C4-2B (cell line): ENCODE measurements around the gene CATSPERZ.

Source experiments
- H3K27ac ChIP-seq: fragments of 450-650 bp; 2 replicates; pipeline ENCODE4 v1.5.1; 2017
- ZFX ChIP-seq: fragments of 450-650 bp; IDR thresholded peaks from 2 replicates; pipeline ENCODE4 v1.6.1; 2017
- TF ChIP-seq, protein P1 (sequence below): fragments of 450-650 bp; conservative IDR thresholded peaks from 2 replicates; pipeline ENCODE4 v1.5.1; 2017; ENCODE audit warnings: mild to moderate bottlenecking

The CATSPERZ gene

DNA sequence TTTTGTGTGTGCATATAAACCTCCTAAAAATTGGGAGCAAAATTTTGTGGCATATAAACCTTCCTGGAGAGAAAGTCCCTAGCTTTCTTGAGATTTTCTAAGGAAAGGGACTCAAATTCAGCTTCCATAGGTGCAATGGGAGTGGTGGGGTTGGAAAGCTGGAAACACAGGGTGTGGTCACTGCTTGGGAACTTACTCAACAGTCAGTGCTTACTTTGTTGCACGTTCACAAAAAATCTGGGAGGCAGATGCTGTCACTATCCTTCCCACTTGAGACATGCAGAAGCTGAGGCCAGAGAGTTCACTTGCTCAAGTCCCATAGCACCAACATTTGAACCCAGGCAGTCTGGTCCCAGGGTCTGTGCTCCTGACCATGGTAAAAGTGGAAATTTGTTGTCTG is 3.9 kb upstream of the CATSPERZ start:
- no peak overlapping the region for H3K27ac ChIP-seq
- TF ChIP-seq, protein P1, sequence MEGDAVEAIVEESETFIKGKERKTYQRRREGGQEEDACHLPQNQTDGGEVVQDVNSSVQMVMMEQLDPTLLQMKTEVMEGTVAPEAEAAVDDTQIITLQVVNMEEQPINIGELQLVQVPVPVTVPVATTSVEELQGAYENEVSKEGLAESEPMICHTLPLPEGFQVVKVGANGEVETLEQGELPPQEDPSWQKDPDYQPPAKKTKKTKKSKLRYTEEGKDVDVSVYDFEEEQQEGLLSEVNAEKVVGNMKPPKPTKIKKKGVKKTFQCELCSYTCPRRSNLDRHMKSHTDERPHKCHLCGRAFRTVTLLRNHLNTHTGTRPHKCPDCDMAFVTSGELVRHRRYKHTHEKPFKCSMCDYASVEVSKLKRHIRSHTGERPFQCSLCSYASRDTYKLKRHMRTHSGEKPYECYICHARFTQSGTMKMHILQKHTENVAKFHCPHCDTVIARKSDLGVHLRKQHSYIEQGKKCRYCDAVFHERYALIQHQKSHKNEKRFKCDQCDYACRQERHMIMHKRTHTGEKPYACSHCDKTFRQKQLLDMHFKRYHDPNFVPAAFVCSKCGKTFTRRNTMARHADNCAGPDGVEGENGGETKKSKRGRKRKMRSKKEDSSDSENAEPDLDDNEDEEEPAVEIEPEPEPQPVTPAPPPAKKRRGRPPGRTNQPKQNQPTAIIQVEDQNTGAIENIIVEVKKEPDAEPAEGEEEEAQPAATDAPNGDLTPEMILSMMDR, result no peak
- no peak for TF ChIP-seq ZFX

DNA sequence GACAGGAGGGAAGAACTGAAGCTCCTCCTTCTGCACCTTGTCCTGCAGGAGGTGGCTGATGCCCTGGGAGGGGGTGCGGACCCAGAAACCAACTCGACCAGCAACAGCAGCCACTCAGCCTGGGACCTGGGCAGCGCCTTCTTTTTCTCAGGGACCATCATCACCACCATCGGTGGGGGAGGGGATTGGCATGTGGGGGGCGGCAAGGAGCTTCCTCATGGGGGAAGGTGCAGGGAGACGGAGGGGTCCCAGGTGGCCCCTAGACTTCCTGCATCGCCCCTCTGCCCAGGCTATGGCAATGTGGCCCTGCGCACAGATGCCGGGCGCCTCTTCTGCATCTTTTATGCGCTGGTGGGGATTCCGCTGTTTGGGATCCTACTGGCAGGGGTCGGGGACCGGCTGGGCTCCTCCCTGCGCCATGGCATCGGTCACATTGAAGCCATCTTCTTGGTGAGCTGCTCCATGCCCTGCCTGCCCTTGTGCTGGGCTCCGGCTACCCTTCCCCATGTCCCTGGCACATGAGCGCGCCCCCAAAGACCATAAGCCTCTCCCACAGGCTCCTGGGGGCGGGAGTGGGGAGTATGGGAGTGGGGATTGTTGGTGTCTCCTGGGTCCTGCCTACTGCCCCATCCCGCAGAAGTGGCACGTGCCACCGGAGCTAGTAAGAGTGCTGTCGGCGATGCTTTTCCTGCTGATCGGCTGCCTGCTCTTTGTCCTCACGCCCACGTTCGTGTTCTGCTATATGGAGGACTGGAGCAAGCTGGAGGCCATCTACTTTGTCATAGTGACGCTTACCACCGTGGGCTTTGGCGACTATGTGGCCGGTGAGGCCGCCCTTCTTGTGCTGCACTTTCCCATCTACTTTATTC is 3.1 kb upstream of the CATSPERZ start:
- H3K27ac ChIP-seq, result no peak overlapping the region
- TF ChIP-seq, protein P1, result no peak
- TF ChIP-seq ZFX, result no peak

DNA sequence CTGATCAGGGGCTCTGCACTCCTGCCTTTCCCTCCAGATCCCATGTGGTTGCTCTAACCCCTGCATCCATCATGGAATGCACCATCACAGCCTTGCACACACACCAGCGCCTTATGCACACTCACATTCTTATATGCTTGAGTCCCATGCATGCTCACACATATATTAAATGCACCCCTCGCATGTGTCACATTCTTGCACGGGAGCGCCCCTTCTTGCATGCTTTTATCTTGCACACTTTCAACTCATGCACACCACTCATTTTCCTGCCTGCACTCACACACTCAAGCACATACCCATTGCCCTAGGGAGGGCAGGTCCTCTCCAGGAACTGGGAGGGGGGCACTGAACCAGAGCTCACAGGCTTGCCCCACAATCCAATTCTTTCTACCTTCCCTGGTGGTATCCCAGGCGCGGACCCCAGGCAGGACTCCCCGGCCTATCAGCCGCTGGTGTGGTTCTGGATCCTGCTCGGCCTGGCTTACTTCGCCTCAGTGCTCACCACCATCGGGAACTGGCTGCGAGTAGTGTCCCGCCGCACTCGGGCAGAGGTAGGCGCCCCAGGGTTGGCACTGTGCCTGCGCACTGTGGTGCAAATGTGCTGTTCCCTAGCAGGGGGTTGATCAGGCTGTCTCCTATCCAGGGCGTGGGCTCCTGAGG is 2.3 kb upstream of the CATSPERZ start:
- H3K27ac ChIP-seq, result no peak overlapping the region
- TF ChIP-seq, protein P1, result no peak
- no peak for TF ChIP-seq ZFX

DNA sequence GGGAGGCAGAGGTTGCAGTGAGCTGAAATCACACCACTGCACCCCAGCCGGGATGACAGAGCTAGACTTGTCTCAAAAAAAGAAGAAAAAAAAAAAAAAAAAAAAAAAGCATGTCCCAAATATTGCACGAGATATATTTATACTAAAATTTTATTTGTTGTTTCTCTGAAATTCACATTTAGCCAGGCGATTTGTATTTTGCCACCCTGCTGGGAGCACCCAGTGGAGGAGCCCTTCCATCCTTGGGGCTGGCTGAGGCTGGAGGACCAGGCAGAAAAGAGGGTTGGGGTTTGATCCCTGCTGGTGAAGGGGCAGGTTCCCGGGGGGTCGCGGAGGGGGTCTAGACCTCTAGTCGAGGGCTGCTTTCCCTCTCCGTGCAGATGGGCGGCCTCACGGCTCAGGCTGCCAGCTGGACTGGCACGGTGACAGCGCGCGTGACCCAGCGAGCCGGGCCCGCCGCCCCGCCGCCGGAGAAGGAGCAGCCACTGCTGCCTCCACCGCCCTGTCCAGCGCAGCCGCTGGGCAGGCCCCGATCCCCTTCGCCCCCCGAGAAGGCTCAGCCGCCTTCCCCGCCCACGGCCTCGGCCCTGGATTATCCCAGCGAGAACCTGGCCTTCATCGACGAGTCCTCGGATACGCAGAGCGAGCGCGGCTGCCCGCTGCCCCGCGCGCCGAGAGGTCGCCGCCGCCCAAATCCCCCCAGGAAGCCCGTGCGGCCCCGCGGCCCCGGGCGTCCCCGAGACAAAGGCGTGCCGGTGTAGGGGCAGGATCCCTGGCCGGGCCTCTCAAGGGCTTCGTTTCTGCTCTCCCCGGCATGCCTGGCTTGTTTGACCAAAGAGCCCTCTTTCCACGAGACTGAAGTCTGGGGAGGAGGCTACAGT is 952 bp upstream of the CATSPERZ start:
- TF ChIP-seq, protein P1, result no peak
- no peak overlapping the region for H3K27ac ChIP-seq

GRCh38 chr11:64303109-64304031 is 3.2 kb downstream of the CATSPERZ start:
- TF ChIP-seq, protein P1, result no peak
- no peak for TF ChIP-seq ZFX
- peak overlapping the region; percentile 89; the same call in 1 of the 2 replicates for H3K27ac ChIP-seq

GRCh38 chr11:64304032-64304315 is 3.8 kb downstream of the CATSPERZ start:
- TF ChIP-seq, protein P1, result no peak
- TF ChIP-seq ZFX, result no peak

More at GRCh38 chr11:64304032-64304315, 3.8 kb downstream of the CATSPERZ start:
- H3K27ac ChIP-seq, result peak overlapping the region; percentile 89
